EH (cell line): ENCODE results near the gene UNC119.
"Not testable (repeated sequence)": the region's sequence is repeated elsewhere in the genome, so short reads cannot be mapped to it uniquely, and the experiment has no call there.

Source experiments
- DNase-seq: peaks from one replicate; pipeline ENCODE4 v3.0.0-alpha.2; 2015; ENCODE audit warnings: low read depth

The UNC119 gene

GRCh38 chr17:28522281-28522680, 30.1 kb downstream of the UNC119 start:
- DNase-seq, result not testable (repeated sequence)

DNA sequence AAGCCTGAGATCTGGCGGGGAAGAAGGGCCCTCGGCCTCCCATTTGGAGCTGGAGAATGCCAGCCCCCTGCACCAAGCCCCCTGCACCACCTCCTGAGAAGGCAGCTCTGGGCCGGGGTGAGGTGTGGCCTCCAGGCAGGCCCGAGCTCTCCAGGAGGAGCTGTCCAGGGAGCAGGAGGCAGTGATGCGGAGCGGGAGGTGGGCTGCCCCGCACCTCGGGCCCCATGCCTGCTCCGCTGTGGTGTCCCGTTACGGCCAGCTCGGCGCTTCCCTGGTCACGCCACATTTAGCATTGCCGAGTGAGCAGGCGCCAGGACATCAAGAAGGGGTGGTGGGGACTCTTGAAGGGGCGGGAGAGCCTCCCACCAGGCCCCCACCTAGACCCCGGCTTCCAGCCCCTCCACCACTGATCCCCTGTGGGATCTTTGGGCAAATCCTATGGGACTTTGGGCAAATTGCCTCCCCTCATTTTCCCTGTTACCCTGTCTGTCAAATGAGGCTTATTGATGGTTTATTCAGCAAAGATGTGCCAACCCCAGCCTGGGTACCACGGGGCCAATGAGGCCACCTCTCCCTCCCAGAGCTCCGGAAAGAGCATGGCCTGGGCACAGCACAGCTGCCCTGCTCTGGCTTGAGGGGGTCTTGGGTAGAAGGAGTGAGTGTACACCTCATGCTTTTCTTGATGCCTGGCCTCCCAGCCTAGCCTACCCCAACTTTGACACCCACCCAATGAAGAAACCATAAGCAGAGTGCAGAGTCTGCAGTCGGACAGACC, 30.9 kb downstream of the UNC119 start:
- DNase-seq, result no peak

- no peak for DNase-seq
Measured at GRCh38 chr17:28520687-28521086, 31.7 kb downstream of the UNC119 start.

- DNase-seq, result no peak
Measured at GRCh38 chr17:28519236-28519635, 33.2 kb downstream of the UNC119 start.

GRCh38 chr17:28518578-28518977, 33.8 kb downstream of the UNC119 start:
- DNase-seq, result no peak

- DNase-seq, result no peak
Measured at GRCh38 chr17:28518132-28518531, 34.3 kb downstream of the UNC119 start.

- no peak for DNase-seq
Measured at GRCh38 chr17:28515518-28515917, 36.9 kb downstream of the UNC119 start.

- no peak for DNase-seq
Measured at GRCh38 chr17:28514561-28515002, 37.8 kb downstream of the UNC119 start.

DNA sequence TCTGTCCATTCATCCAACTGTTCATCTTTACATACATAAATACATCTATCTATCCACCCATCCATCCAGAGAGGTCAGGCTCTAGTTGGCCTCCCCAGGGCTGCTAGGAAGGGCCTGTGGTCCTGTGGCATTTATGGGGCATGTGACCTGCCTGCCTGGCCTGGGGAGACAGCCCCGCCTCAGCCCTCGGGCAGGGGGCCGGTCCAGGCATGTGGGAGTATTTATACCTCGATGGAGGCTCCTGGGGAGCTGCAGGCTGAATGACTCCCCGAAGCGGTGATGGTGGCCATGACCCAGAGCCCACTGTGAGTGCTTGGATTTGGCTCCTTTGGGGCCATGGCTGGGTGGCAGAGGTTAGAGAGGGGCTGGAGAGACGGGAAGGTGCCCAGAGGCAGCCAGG, 38.9 kb downstream of the UNC119 start:
- DNase-seq, result no peak

DNA sequence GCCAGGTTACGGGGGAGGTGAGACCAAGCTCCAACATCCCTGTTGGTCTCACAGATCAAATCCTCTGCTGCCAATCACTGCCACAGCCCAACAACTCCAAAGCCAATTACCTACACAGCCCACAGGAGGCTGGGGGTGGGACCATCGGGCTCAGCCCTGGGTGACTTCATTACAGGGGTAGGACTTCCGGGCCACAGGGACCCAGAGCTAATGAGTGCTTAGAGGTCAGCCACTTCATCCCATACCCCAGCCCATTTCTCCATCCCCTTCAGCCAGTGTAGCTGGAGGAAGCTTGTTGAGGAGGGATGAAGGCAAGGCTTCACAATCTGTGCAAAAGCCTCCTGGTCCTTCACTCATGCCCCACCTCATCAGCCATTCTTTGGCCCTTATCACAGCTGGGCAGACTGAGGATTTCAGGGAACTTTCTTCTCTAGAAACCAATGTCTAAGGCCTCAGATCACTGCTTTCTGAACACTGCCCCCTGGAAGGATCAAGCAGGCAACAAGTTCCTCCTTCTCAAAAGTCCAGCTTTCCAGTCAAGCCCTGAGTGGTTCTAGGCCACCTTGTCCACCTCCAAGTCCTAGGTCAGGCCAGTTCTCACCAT, 40.5 kb downstream of the UNC119 start:
- DNase-seq, result no peak

DNA sequence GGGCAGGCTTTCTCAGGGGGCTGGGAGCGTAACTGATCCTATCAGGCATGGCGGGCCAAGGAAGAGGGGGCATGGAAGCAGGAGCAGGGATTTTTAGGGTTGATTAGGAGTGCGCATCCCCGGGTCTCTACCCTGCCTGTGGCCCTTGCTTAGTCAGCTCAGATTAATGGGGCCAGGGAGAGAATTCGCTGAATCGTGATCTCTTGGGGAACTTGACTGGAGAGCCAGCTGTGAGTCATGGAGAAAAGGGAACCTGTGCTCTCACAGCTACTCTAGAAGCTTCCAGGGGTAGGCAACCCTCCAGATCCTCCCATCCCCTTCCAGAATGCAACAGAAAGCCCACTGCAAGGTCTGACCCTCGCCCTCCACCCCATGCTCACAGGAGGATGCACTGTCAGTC, 42.6 kb downstream of the UNC119 start:
- no peak for DNase-seq

GRCh38 chr17:28508211-28508724, 44.2 kb downstream of the UNC119 start:
- DNase-seq, result no peak

GRCh38 chr17:28507567-28508203, 44.7 kb downstream of the UNC119 start:
- DNase-seq, result no peak

GRCh38 chr17:28506763-28507487, 45.5 kb downstream of the UNC119 start:
- no peak for DNase-seq

- DNase-seq, result no peak
Measured at GRCh38 chr17:28505986-28506665, 46.3 kb downstream of the UNC119 start, which contains the start of gene FOXN1. TSS of gene FOXN1 (plus strand) at chr17:28506348. CDS start at chr17:28523970, 17,622 bp downstream.

GRCh38 chr17:28503420-28503819, 49.0 kb downstream of the UNC119 start:
- no peak for DNase-seq

GRCh38 chr17:28501421-28502284, 50.8 kb downstream of the UNC119 start:
- no peak for DNase-seq

GRCh38 chr17:28500712-28501379, 51.6 kb downstream of the UNC119 start:
- no peak for DNase-seq

GRCh38 chr17:28499684-28500357, 52.6 kb downstream of the UNC119 start:
- no peak for DNase-seq

GRCh38 chr17:28499364-28499664, 53.1 kb downstream of the UNC119 start:
- DNase-seq, result no peak
